ENCODE measurements around the gene IKZF2. TPM values are rescaled to one million over a fixed set of nuclear protein-coding genes. Genes with fewer than 3 reads are reported as not detected.

Gene IKZF2
- total RNA-seq, 4 donors from 2014 or later: 14.5 to 33.3 (median 15.7) TPM

DNA sequence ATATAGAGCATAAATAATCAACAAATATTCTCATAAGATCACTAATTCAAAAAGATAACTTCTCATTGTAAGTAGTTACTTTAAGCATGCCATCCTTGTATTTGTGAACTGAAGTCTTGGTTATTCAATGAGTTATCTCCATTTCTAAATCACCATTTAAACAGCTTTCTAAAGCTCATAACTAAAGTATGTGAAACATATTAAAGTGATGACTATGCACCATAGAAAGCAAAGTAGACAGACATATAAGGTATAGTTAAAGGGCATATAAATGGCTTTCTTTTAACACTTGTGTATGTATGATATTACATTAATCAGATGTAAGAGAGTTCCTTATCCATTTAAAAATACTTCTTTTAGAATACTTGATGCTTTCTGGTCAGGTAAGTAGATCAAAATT is 83.5 kb downstream of the IKZF2 start:
- TF ChIP-seq, protein P1, sequence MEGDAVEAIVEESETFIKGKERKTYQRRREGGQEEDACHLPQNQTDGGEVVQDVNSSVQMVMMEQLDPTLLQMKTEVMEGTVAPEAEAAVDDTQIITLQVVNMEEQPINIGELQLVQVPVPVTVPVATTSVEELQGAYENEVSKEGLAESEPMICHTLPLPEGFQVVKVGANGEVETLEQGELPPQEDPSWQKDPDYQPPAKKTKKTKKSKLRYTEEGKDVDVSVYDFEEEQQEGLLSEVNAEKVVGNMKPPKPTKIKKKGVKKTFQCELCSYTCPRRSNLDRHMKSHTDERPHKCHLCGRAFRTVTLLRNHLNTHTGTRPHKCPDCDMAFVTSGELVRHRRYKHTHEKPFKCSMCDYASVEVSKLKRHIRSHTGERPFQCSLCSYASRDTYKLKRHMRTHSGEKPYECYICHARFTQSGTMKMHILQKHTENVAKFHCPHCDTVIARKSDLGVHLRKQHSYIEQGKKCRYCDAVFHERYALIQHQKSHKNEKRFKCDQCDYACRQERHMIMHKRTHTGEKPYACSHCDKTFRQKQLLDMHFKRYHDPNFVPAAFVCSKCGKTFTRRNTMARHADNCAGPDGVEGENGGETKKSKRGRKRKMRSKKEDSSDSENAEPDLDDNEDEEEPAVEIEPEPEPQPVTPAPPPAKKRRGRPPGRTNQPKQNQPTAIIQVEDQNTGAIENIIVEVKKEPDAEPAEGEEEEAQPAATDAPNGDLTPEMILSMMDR (IDR thresholded peaks at IDR 0.05; ENCODE audit: low read depth): no peak

DNA sequence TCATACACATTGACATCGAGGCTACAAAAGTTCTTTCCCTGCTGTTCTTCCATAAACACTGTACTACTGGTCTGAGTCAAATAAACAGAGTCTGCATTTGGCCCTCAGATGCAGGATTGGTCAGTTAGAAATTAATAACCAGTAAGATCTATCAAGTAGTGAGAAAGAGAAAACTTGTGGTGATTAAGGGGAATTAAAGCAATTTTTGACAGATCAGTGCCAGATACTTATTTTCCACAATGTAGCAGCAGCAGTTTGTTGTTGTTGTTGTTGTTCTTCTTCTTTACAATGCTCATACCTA is 85.0 kb downstream of the IKZF2 start:
- TF ChIP-seq, protein P1 (IDR thresholded peaks at IDR 0.05; ENCODE audit: low read depth): no peak

DNA sequence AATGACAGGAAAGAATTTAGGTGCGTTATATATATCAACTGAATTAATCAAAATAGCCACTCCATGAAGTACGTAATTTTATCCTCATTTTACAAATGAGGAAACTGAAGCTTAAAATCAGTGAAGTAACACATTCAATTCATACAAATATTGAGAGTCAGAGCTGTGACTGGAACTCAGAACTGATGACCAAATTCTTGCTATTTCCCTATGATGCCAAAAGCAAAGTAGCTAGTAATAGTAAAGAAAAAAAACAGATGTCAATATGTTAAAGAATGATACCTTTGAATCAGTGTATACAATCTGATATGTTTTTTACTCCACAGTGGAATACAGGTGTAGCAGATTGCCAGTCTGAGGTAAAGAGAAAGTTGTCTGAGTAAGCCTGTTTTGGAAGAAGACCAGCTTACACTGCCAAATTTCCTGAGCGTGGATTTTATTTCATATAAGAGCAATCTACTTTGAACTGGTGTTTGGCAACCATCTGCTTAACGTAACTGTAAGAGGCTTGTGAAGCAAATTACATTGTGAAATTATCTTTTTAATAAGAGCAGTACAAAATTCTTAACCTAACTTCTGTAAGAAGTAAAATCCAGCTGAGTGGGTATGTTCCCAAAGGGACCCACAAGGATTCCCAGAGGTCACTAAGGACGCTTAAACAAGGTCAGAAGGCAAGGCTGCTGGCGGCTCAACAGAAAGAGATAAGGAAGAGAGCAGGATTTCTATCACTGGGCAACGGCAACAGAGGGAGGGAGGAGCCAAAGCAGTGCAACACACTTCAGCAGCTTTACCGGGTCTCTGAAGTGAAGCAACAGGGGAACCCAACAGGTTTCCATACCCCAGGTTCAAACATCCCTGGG is 85.6 kb downstream of the IKZF2 start:
- TF ChIP-seq, protein P1 (IDR thresholded peaks at IDR 0.05; ENCODE audit: low read depth): no peak

DNA sequence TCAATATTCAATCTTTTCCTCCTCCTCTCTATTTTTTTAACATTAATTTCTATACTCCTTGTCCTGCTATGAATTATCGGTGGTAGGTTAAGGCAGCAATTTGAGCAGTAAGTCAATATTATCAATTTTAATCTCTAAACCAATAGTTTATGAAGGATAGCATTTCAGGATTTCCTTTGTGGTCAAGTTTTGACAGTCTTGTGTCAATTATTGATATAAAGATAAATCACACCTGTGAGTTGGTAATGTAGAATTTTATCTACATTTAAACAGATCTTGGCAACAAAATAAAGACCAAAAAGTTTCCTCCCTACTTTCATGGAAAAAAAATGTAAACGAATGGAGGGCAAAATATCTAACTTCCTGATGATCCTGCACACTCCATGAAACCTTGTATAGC is 87.3 kb downstream of the IKZF2 start:
- TF ChIP-seq, protein P1 (IDR thresholded peaks at IDR 0.05; ENCODE audit: low read depth): no peak

DNA sequence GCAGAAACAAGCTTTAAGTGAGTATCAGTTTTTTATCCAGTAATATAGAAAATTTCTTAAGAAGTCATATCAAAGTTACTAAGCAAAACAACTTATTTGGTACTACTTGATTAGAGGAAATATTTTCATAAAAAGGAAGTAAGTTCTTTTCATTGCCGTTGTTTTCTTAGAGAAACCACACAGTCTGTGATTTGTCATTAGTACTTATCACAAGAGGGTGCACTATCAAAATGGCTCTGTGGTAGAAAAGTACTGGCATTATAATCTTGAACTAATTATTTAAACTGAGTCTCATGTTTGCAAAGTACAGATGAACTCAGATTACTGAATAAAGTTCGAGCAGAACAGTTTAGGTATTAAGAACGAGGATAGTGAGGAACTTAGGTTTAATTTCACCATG is 93.4 kb downstream of the IKZF2 start:
- TF ChIP-seq, protein P1 (IDR thresholded peaks at IDR 0.05; ENCODE audit: low read depth): no peak

DNA sequence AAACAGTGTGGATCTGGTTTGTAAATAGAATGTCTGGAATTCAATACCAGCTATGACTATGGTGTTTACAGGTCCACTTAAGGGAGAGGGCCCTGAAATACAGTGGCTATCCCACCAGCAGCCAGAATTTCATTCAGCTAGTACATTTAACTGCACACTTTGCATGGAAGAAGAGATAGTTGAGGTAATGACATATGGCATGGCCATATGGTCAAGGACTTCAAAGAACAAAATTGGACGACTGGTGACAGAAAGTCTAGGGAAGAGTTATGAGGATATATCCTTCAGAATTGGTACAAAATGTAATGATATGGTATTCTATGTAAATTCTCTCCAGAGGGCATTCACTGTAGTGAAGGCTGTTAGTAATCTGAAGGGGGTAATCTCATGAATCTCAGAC is 105.0 kb downstream of the IKZF2 start:
- TF ChIP-seq, protein P1 (IDR thresholded peaks at IDR 0.05; ENCODE audit: low read depth): no peak

DNA sequence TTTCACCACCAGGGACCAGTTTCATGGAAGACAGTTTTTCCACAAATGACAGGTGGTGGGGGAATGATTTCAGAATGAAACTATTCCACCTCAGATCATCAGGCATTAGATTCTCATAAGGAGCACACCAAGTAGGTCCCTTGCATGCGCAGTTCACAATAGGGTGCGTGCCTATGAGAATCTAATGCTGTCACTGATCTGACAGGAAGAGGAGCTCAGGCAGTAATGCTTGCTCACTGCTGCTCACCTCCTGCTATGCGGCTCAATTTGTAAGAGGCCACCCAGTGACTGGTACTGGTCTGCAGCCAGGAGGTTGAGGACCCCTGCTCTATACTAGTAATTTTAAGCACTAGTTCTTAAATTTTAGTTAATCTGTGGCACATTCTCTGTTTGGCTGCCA is 107.8 kb downstream of the IKZF2 start:
- TF ChIP-seq, protein P1 (IDR thresholded peaks at IDR 0.05; ENCODE audit: low read depth): no peak
